C4-2B (cell line): ENCODE data around the gene POMT1.

Source experiments
- ZFX ChIP-seq: fragments of 450-650 bp; IDR thresholded peaks from 2 replicates; pipeline ENCODE4 v1.6.1; 2017
- TF ChIP-seq, protein P1 (sequence below): fragments of 450-650 bp; conservative IDR thresholded peaks from 2 replicates; pipeline ENCODE4 v1.5.1; 2017; ENCODE audit warnings: mild to moderate bottlenecking

GRCh38 chr9:131511416-131511815, 8.7 kb downstream of the POMT1 start:
- TF ChIP-seq, protein P1, sequence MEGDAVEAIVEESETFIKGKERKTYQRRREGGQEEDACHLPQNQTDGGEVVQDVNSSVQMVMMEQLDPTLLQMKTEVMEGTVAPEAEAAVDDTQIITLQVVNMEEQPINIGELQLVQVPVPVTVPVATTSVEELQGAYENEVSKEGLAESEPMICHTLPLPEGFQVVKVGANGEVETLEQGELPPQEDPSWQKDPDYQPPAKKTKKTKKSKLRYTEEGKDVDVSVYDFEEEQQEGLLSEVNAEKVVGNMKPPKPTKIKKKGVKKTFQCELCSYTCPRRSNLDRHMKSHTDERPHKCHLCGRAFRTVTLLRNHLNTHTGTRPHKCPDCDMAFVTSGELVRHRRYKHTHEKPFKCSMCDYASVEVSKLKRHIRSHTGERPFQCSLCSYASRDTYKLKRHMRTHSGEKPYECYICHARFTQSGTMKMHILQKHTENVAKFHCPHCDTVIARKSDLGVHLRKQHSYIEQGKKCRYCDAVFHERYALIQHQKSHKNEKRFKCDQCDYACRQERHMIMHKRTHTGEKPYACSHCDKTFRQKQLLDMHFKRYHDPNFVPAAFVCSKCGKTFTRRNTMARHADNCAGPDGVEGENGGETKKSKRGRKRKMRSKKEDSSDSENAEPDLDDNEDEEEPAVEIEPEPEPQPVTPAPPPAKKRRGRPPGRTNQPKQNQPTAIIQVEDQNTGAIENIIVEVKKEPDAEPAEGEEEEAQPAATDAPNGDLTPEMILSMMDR: no peak
- no peak for TF ChIP-seq ZFX
